PC-9 (cell line): ENCODE results near the gene INTS1. TPM values are rescaled to one million over a fixed set of nuclear protein-coding genes. Genes with fewer than 3 reads are reported as not detected.
A peak's percentile ranks its signal among the peaks of the same experiment; 100 is the strongest.

Source experiments
- BruUV-seq: library from RNA; stranded (reverse); fragments of 400-500 nt; replicated peaks from 2 replicates; lab custom pipeline; 2021; lab: Mats Ljungman, UMichigan
- CTCF ChIA-PET: fragments of 300-600 bp; sonication (Branson Sonifier 250); formaldehyde crosslinking; loops from one replicate; lab custom pipeline; 2022; ENCODE audit warnings: antibody characterized with exemption; lab: Charles Lee
- POLR2A ChIA-PET: fragments of 300-600 bp; sonication (Branson Sonifier 250); formaldehyde crosslinking; loops from one replicate; lab custom pipeline; 2022; ENCODE audit warnings: antibody characterized with exemption; ENCODE audit not compliant: unreplicated experiment; lab: Charles Lee
- DNase-seq, 2 experiments: peaks; one replicate each; pipeline versions ENCODE4 v3.0.0 to v3.0.0-alpha.2; 2015 to 2022; ENCODE audit warnings: mixed read lengths in 1 of 2
- H2AFZ ChIP-seq: fragments of 200-600 bp; sonication (generic); 2 replicates; pipeline ENCODE4 v1.8.1; 2017; ENCODE audit warnings: antibody characterized with exemption
- H3F3A ChIP-seq: fragments of 200-600 bp; sonication (generic); 2 replicates; pipeline ENCODE4 v1.8.1; 2017; ENCODE audit warnings: antibody characterized with exemption, mild to moderate bottlenecking, low read depth; ENCODE audit not compliant: insufficient read depth
- H3K27ac ChIP-seq: fragments of 200-600 bp; sonication (generic); 2 replicates; pipeline ENCODE4 v1.6.1; 2016; ENCODE audit warnings: mixed run types
- H3K27me3 ChIP-seq: fragments of 200-600 bp; sonication (generic); 2 replicates; pipeline ENCODE4 v1.6.1; 2016; ENCODE audit warnings: low read depth, mixed run types; ENCODE audit not compliant: insufficient read depth
- H3K36me3 ChIP-seq: fragments of 200-600 bp; sonication (generic); 2 replicates; pipeline ENCODE4 v1.6.1; 2016; ENCODE audit warnings: low read depth, mixed run types
- H3K4me1 ChIP-seq: fragments of 200-600 bp; sonication (generic); replicated peaks from 2 replicates; pipeline ENCODE4 v1.6.1; 2016; ENCODE audit warnings: mixed run types; ENCODE audit not compliant: insufficient read depth
- H3K4me2 ChIP-seq: fragments of 200-600 bp; sonication (generic); 2 replicates; pipeline ENCODE4 v1.6.1; 2017; ENCODE audit warnings: mixed run types
- H3K4me3 ChIP-seq: fragments of 200-600 bp; sonication (generic); 2 replicates; pipeline ENCODE4 v1.6.1; 2016; ENCODE audit warnings: mixed run types
- H3K79me2 ChIP-seq: fragments of 200-600 bp; sonication (generic); 2 replicates; pipeline ENCODE4 v1.6.1; 2017; ENCODE audit warnings: low read depth, mixed run types
- H3K9me2 ChIP-seq: fragments of 200-600 bp; sonication (generic); 2 replicates; pipeline ENCODE4 v1.8.1; 2017; ENCODE audit warnings: mild to moderate bottlenecking; ENCODE audit not compliant: insufficient read depth
- H3K9me3 ChIP-seq: fragments of 200-600 bp; sonication (generic); 2 replicates; pipeline ENCODE4 v1.8.1; 2016; ENCODE audit warnings: low read depth; ENCODE audit not compliant: insufficient read depth
- H4K20me1 ChIP-seq: fragments of 200-600 bp; sonication (generic); 2 replicates; pipeline ENCODE4 v1.8.1; 2017; ENCODE audit not compliant: insufficient read depth
- EZH2 ChIP-seq: fragments of 200-600 bp; sonication (generic); IDR thresholded peaks from 2 replicates; pipeline ENCODE4 v1.8.0; 2017; ENCODE audit warnings: antibody characterized with exemption, low read depth
- intact Hi-C: fragments of 100-400 bp; cut with micrococcal nuclease; formaldehyde crosslinking; loops from one replicate; pipeline ENCODE4 v1.10.0; 2022; ENCODE audit not compliant: unreplicated experiment
- total RNA-seq: library from RNA; stranded (reverse); gene quantifications from 2 replicates; pipeline ENCODE4 v1.2.3, GENCODE V29; 2021
- TF ChIP-seq, protein P1 (sequence below): fragments of 200-600 bp; sonication (generic); conservative IDR thresholded peaks from 2 replicates; pipeline ENCODE4 v1.6.1; 2017; ENCODE audit warnings: mixed run types, antibody characterized with exemption, mild to moderate bottlenecking, moderate library complexity

INTS1 gene
- total RNA-seq, 1 experiment from 2014 or later, result 124 TPM

DNA sequence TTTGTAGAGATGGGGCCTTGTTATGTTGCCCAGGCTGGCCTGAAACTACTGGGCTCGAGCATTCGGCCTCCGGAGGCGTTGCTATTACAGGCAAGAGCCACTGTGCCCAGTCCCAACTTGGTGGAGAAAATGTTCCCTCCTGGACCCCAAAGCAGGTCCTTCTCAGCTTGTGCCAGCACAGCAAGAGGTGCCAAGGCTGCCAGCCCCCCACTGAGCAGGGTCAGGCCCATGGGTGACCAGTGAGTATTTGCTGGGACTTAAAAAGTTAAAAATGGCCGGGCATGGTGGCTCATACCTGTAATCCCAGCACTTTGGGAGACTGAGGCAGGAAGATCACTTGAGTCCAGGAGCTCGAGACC is 30.9 kb upstream of the INTS1 start:
- Histone ChIP-seq H3K79me2 (peaks cover 83% of the 10 kb centered on the region), H4K20me1 (peaks cover 72% of the 10 kb centered on the region), H3K27ac (no peak overlapping the region), H3K4me1 (peaks cover 56% of the 10 kb centered on the region), H2AFZ (no peak overlapping the region), H3K4me3 (no peak overlapping the region), H3K36me3 (peaks cover 10% of the 10 kb centered on the region), H3F3A (peaks cover 35% of the 10 kb centered on the region), H3K9me2 (no peaks in the 10 kb centered on the region), H3K4me2 (no peak overlapping the region), H3K27me3 (no peaks in the 10 kb centered on the region), H3K9me3 (no peaks in the 10 kb centered on the region)
- TF ChIP-seq, protein P1, sequence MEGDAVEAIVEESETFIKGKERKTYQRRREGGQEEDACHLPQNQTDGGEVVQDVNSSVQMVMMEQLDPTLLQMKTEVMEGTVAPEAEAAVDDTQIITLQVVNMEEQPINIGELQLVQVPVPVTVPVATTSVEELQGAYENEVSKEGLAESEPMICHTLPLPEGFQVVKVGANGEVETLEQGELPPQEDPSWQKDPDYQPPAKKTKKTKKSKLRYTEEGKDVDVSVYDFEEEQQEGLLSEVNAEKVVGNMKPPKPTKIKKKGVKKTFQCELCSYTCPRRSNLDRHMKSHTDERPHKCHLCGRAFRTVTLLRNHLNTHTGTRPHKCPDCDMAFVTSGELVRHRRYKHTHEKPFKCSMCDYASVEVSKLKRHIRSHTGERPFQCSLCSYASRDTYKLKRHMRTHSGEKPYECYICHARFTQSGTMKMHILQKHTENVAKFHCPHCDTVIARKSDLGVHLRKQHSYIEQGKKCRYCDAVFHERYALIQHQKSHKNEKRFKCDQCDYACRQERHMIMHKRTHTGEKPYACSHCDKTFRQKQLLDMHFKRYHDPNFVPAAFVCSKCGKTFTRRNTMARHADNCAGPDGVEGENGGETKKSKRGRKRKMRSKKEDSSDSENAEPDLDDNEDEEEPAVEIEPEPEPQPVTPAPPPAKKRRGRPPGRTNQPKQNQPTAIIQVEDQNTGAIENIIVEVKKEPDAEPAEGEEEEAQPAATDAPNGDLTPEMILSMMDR, result no peak
- no peak for TF ChIP-seq EZH2
- DNase-seq, result no peak
- ChIA-PET POLR2A (interaction anchor here (0.5 kb wide), 1 partner anchor 15 kb away, joined by 4 read pairs; no protein-coding TSS in a partner anchor), CTCF (interaction anchor here (0.9 kb wide), 1 partner anchor 20 kb away, joined by 3 read pairs; no protein-coding TSS in a partner anchor)
- no TSS peak for BruUV-seq
- intact Hi-C loops, result loop anchor here (10.0 kb wide), 1 partner anchor 990 kb away; no protein-coding TSS in a partner anchor

DNA sequence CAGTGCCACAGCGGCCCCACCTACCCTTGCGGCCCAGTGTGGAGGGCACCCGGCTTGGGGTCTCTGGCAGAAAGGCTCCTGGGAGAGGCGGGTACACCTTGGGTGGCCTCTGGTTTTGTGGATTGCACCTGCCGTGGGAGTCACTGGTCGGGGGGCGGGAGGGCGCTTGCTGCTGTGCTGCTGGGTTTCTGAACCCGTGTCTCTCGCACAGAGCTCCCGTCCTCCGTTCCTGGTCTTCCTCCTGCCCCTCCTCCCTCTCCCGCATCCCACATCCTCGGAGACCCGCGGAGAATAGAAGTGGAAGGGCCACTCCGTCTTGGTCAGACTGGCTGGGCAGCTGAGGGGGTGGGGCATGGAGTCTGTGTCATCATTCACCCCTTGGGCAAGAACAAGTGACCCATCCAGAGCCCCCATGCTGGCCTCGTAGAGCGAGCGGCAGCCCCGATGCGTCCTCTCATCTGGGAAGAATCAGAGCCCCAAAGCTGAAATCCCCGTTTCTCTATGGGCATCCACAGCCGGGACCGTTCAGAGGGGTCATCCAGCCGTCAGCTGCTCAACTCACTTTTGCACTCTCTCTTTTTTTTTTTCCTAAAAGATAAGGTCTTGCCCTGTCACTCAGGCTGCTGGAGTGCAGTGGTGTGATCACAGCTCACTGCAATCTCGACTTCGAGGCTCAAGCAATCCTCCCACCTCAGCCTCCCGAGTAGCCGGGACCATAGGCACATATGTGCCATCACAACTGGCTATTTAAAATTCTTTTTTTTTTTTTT is 30.3 kb upstream of the INTS1 start:
- Histone ChIP-seq H3K4me2 (peak overlapping the region; percentile 98), H3K27me3 (no peaks in the 10 kb centered on the region), H2AFZ (no peak overlapping the region), H3K36me3 (peaks cover 10% of the 10 kb centered on the region), H4K20me1 (peaks cover 67% of the 10 kb centered on the region), H3K79me2 (peaks cover 81% of the 10 kb centered on the region), H3K9me2 (no peaks in the 10 kb centered on the region), H3K9me3 (no peaks in the 10 kb centered on the region), H3K4me1 (peaks cover 56% of the 10 kb centered on the region), H3F3A (peaks cover 35% of the 10 kb centered on the region), H3K27ac (peak overlapping the region; percentile 89), H3K4me3 (peak overlapping the region; percentile 34; the same call in 1 of the 2 replicates)
- intact Hi-C loops, result loop anchor here (10.0 kb wide), 1 partner anchor 990 kb away; no protein-coding TSS in a partner anchor
- TSS peak; percentile 0 for BruUV-seq
- POLR2A ChIA-PET, result interaction anchor here (0.5 to 1.0 kb wide), 3 partner anchors 16 to 989 kb away, joined by 3 to 6 read pairs (median 4); partner anchors contain the start of gene TMEM184A
- TF ChIP-seq EZH2, result no peak
- TF ChIP-seq, protein P1, result no peak
- CTCF ChIA-PET, result interaction anchor here (0.6 to 0.9 kb wide), 3 partner anchors 12 to 22 kb away, joined by 3 to 4 read pairs (median 4); partner anchors contain the start of gene TMEM184A
- DNase-seq, result peak in 1 of 2 experiments; percentile 46

DNA sequence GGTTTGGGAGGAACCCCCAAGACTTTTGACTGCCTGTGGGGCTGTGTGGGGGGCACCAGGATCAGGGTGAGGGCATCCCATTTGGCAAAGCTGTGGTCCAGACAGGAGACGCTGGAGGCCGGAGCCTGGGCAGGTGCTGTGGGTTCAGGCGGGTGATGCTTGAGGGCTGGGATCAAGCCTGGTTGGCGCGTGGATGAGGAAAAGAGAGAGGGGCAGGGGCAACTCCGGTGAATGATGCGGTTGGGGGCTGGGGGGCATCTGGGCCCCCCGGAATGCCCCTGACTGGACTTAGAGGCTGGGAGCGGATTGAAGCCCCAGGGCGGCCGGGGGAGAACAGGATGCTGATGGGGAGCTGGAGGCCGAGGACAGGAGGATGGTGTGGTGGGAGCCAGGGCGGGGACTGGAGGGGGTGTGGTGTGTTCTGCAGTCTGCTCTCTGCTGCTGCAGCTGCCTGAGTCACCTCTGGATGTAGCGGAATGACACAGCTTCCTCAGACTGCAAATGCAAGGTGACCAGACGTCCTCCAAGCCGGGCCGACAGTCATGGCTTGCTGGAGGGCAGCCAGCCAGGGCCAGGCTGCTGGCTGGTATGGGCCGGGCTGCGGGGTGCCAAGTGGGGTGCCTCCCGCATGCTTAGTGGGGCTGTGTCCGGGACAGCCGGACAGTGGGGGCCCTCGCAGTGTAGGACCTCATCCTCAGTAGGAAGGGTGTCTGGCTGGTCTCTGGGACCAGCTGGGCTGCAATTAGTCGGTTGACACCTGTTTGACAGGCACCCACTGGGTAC is 29.5 kb upstream of the INTS1 start:
- H3K27ac ChIP-seq, result peak overlapping the region; percentile 89
- H3K4me3 ChIP-seq, result peak overlapping the region; percentile 64
- peaks cover 56% of the 10 kb centered on the region for H3K4me1 ChIP-seq
- ChIA-PET CTCF (interaction anchor here (0.6 to 0.9 kb wide), 2 partner anchors 17 to 23 kb away, joined by 3 to 4 read pairs; partner anchors contain the start of gene TMEM184A), POLR2A (interaction anchor here (0.5 to 1.0 kb wide), 3 partner anchors 22 to 990 kb away, joined by 3 to 16 read pairs (median 6); partner anchors contain the start of gene TMEM184A)
- peaks cover 60% of the 10 kb centered on the region for H4K20me1 ChIP-seq
- peak overlapping the region; percentile 98 for H3K4me2 ChIP-seq
- intact Hi-C loops, result loop anchor here (1.0 to 10.0 kb wide), 4 partner anchors 21 to 991 kb away; partner anchors contain the start of genes INTS1 and TMEM184A
- H3K9me3 ChIP-seq, result no peaks in the 10 kb centered on the region
- H2AFZ ChIP-seq, result no peak overlapping the region
- H3F3A ChIP-seq, result peaks cover 35% of the 10 kb centered on the region
- H3K9me2 ChIP-seq, result no peaks in the 10 kb centered on the region
- peaks cover 74% of the 10 kb centered on the region for H3K79me2 ChIP-seq
- no peak for TF ChIP-seq EZH2
- TF ChIP-seq, protein P1, result no peak
- peaks cover 10% of the 10 kb centered on the region for H3K36me3 ChIP-seq
- no peaks in the 10 kb centered on the region for H3K27me3 ChIP-seq
- DNase-seq, result peak; percentile 83 to 89
- BruUV-seq, result no TSS peak
